PC-9 (cell line): ENCODE results near the gene DKK3. TPM values are rescaled to one million over a fixed set of nuclear protein-coding genes. Genes with fewer than 3 reads are reported as not detected.

Experiments used
- BruUV-seq: library from RNA; stranded (reverse); fragments of 400-500 nt; replicated peaks from 2 replicates; lab custom pipeline; 2021; lab: Mats Ljungman, UMichigan
- CTCF ChIA-PET: fragments of 300-600 bp; sonication (Branson Sonifier 250); formaldehyde crosslinking; loops from one replicate; lab custom pipeline; 2022; ENCODE audit warnings: antibody characterized with exemption; lab: Charles Lee
- POLR2A ChIA-PET: fragments of 300-600 bp; sonication (Branson Sonifier 250); formaldehyde crosslinking; loops from one replicate; lab custom pipeline; 2022; ENCODE audit warnings: antibody characterized with exemption; ENCODE audit not compliant: unreplicated experiment; lab: Charles Lee
- DNase-seq, 2 experiments: peaks; one replicate each; pipeline versions ENCODE4 v3.0.0 to v3.0.0-alpha.2; 2015 to 2022; ENCODE audit warnings: mixed read lengths in 1 of 2
- H2AFZ ChIP-seq: fragments of 200-600 bp; sonication (generic); 2 replicates; pipeline ENCODE4 v1.8.1; 2017; ENCODE audit warnings: antibody characterized with exemption
- H3F3A ChIP-seq: fragments of 200-600 bp; sonication (generic); 2 replicates; pipeline ENCODE4 v1.8.1; 2017; ENCODE audit warnings: antibody characterized with exemption, mild to moderate bottlenecking, low read depth; ENCODE audit not compliant: insufficient read depth
- H3K27ac ChIP-seq: fragments of 200-600 bp; sonication (generic); 2 replicates; pipeline ENCODE4 v1.6.1; 2016; ENCODE audit warnings: mixed run types
- H3K27me3 ChIP-seq: fragments of 200-600 bp; sonication (generic); 2 replicates; pipeline ENCODE4 v1.6.1; 2016; ENCODE audit warnings: low read depth, mixed run types; ENCODE audit not compliant: insufficient read depth
- H3K36me3 ChIP-seq: fragments of 200-600 bp; sonication (generic); 2 replicates; pipeline ENCODE4 v1.6.1; 2016; ENCODE audit warnings: low read depth, mixed run types
- H3K4me1 ChIP-seq: fragments of 200-600 bp; sonication (generic); replicated peaks from 2 replicates; pipeline ENCODE4 v1.6.1; 2016; ENCODE audit warnings: mixed run types; ENCODE audit not compliant: insufficient read depth
- H3K4me2 ChIP-seq: fragments of 200-600 bp; sonication (generic); 2 replicates; pipeline ENCODE4 v1.6.1; 2017; ENCODE audit warnings: mixed run types
- H3K4me3 ChIP-seq: fragments of 200-600 bp; sonication (generic); 2 replicates; pipeline ENCODE4 v1.6.1; 2016; ENCODE audit warnings: mixed run types
- H3K79me2 ChIP-seq: fragments of 200-600 bp; sonication (generic); 2 replicates; pipeline ENCODE4 v1.6.1; 2017; ENCODE audit warnings: low read depth, mixed run types
- H3K9me2 ChIP-seq: fragments of 200-600 bp; sonication (generic); 2 replicates; pipeline ENCODE4 v1.8.1; 2017; ENCODE audit warnings: mild to moderate bottlenecking; ENCODE audit not compliant: insufficient read depth
- H3K9me3 ChIP-seq: fragments of 200-600 bp; sonication (generic); 2 replicates; pipeline ENCODE4 v1.8.1; 2016; ENCODE audit warnings: low read depth; ENCODE audit not compliant: insufficient read depth
- H4K20me1 ChIP-seq: fragments of 200-600 bp; sonication (generic); 2 replicates; pipeline ENCODE4 v1.8.1; 2017; ENCODE audit not compliant: insufficient read depth
- CTCF ChIP-seq: fragments of 200-600 bp; sonication (generic); conservative IDR thresholded peaks from 2 replicates; pipeline ENCODE4 v1.6.1; 2017; ENCODE audit warnings: mixed run types, antibody characterized with exemption, mild to moderate bottlenecking, moderate library complexity
- EZH2 ChIP-seq: fragments of 200-600 bp; sonication (generic); IDR thresholded peaks from 2 replicates; pipeline ENCODE4 v1.8.0; 2017; ENCODE audit warnings: antibody characterized with exemption, low read depth
- intact Hi-C: fragments of 100-400 bp; cut with micrococcal nuclease; formaldehyde crosslinking; loops from one replicate; pipeline ENCODE4 v1.10.0; 2022; ENCODE audit not compliant: unreplicated experiment
- total RNA-seq: library from RNA; stranded (reverse); gene quantifications from 2 replicates; pipeline ENCODE4 v1.2.3, GENCODE V29; 2021

The DKK3 gene
- total RNA-seq, 1 experiment from 2014 or later = 11.5 TPM

GRCh38 chr11:11968511-11969280 lies 39.7 kb downstream of the DKK3 start:
- H3K4me1 ChIP-seq = no peaks in the 10 kb centered on the region
- ChIA-PET POLR2A (no interaction called here), CTCF (no interaction called here)
- H2AFZ ChIP-seq = no peak overlapping the region
- H3K4me3 ChIP-seq = no peak overlapping the region
- intact Hi-C loops = no loop called here
- no peak overlapping the region for H3K27ac ChIP-seq
- no peak for TF ChIP-seq CTCF
- TF ChIP-seq EZH2 = no peak
- H4K20me1 ChIP-seq = no peaks in the 10 kb centered on the region
- no peak for DNase-seq
- no peaks in the 10 kb centered on the region for H3K9me3 ChIP-seq
- H3F3A ChIP-seq = no peaks in the 10 kb centered on the region
- no peak overlapping the region for H3K4me2 ChIP-seq
- BruUV-seq = no TSS peak
- no peaks in the 10 kb centered on the region for H3K79me2 ChIP-seq
- H3K27me3 ChIP-seq = no peaks in the 10 kb centered on the region
- H3K36me3 ChIP-seq = no peaks in the 10 kb centered on the region
- H3K9me2 ChIP-seq = no peaks in the 10 kb centered on the region

- no peak overlapping the region for H3K4me3 ChIP-seq
- intact Hi-C loops = no loop called here
- H2AFZ ChIP-seq = no peak overlapping the region
- TF ChIP-seq CTCF (no peak), EZH2 (no peak)
- no peak overlapping the region for H3K4me2 ChIP-seq
- H3K36me3 ChIP-seq = no peaks in the 10 kb centered on the region
- no peak for DNase-seq
- BruUV-seq = no TSS peak
- ChIA-PET CTCF (interaction anchor here (0.6 to 1.5 kb wide), 2 partner anchors 12 to 76 kb away, joined by 3 to 5 read pairs; no protein-coding TSS in a partner anchor), POLR2A (no interaction called here)
- no peaks in the 10 kb centered on the region for H4K20me1 ChIP-seq
- no peaks in the 10 kb centered on the region for H3K9me3 ChIP-seq
- H3F3A ChIP-seq = no peaks in the 10 kb centered on the region
- H3K79me2 ChIP-seq = no peaks in the 10 kb centered on the region
- H3K27ac ChIP-seq = no peak overlapping the region
- no peaks in the 10 kb centered on the region for H3K9me2 ChIP-seq
- H3K27me3 ChIP-seq = no peaks in the 10 kb centered on the region
- no peaks in the 10 kb centered on the region for H3K4me1 ChIP-seq
Measured at GRCh38 chr11:11967669-11968510, 40.5 kb downstream of the DKK3 start.

GRCh38 chr11:11966826-11967668 lies 41.4 kb downstream of the DKK3 start:
- intact Hi-C loops = no loop called here
- H2AFZ ChIP-seq = no peak overlapping the region
- H3K4me3 ChIP-seq = no peak overlapping the region
- no peaks in the 10 kb centered on the region for H4K20me1 ChIP-seq
- H3K4me1 ChIP-seq = no peaks in the 10 kb centered on the region
- H3K36me3 ChIP-seq = no peaks in the 10 kb centered on the region
- H3F3A ChIP-seq = no peaks in the 10 kb centered on the region
- DNase-seq = peak in 1 of 2 experiments; percentile 55
- no peaks in the 10 kb centered on the region for H3K79me2 ChIP-seq
- ChIA-PET CTCF (interaction anchor here (0.6 to 1.5 kb wide), 2 partner anchors 13 to 77 kb away, joined by 3 to 5 read pairs; no protein-coding TSS in a partner anchor), POLR2A (no interaction called here)
- H3K27me3 ChIP-seq = no peaks in the 10 kb centered on the region
- no TSS peak for BruUV-seq
- no peak for TF ChIP-seq EZH2
- TF ChIP-seq CTCF = peak; percentile 79
- H3K27ac ChIP-seq = no peak overlapping the region
- H3K9me3 ChIP-seq = no peaks in the 10 kb centered on the region
- H3K4me2 ChIP-seq = no peak overlapping the region
- no peaks in the 10 kb centered on the region for H3K9me2 ChIP-seq
